GM21737 (cell line): ENCODE data around the gene G6PC3.
A peak's percentile ranks its signal among the peaks of the same experiment; 100 is the strongest.
"Not testable (repeated sequence)": the region's sequence is repeated elsewhere in the genome, so short reads cannot be mapped to it uniquely, and the experiment has no call there.

Experiments
- ATAC-seq: cut with Tn5 transposase; IDR thresholded peaks from one replicate; pipeline ENCODE4 v1.9.1; 2021; ENCODE audit warnings: mild to moderate bottlenecking, moderate library complexity; ENCODE audit not compliant: unreplicated experiment

Gene G6PC3

DNA sequence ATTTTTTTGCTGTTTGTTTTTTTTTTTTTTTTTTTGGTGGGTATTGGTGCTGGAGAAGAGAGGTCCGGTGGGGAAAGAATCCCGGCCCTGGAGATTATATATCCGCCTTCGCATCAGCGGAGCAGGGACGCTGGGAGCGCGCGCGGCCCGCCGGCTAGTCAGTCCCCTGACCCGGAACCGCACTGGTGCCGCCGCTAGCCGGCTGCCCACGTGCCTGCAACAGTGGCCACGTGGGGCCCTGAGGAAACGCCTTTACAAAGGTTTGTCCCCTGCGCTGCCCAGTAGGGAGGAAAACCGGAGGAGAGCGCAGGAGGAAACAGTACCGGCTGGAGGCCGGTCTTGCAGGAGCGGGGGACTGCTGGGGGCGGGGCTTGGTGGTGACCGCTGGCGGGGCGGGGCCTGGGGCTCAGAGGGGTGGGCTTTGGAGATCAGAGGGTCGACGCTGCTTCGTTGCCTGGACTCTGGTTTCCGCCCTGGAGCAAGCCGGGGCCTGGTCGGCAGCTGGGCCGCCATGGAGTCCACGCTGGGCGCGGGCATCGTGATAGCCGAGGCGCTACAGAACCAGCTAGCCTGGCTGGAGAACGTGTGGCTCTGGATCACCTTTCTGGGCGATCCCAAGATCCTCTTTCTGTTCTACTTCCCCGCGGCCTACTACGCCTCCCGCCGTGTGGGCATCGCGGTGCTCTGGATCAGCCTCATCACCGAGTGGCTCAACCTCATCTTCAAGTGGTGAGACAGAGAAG is at the start of gene G6PC3:
TSS of gene G6PC3 (plus strand) at position 281 of the 743 bp plus-strand sequence. CDS start at position 512, 231 bp downstream.
- ATAC-seq: peak; percentile 63

DNA sequence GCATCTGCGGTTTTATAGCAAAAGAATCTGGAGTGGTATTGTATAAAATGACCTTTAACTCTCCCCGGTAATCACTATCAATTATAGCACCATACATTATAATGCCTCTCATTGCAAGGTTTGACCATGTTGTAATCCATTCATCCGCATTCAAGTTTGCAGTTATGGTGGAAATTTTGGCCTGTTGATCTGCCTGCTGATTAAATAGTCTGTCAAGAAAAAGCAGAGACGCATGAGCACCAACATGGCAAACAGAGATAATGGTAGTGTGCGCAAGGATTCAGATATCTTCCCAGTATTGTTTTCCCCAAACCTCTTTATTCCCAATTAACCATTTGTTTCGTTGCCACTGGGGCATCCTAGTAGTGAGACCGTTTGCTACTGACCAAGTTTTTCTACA is 49.3 kb upstream of the G6PC3 start:
- not testable (repeated sequence) for ATAC-seq

GRCh38 chr17:44022246-44022645 is 48.3 kb upstream of the G6PC3 start:
- no peak for ATAC-seq

DNA sequence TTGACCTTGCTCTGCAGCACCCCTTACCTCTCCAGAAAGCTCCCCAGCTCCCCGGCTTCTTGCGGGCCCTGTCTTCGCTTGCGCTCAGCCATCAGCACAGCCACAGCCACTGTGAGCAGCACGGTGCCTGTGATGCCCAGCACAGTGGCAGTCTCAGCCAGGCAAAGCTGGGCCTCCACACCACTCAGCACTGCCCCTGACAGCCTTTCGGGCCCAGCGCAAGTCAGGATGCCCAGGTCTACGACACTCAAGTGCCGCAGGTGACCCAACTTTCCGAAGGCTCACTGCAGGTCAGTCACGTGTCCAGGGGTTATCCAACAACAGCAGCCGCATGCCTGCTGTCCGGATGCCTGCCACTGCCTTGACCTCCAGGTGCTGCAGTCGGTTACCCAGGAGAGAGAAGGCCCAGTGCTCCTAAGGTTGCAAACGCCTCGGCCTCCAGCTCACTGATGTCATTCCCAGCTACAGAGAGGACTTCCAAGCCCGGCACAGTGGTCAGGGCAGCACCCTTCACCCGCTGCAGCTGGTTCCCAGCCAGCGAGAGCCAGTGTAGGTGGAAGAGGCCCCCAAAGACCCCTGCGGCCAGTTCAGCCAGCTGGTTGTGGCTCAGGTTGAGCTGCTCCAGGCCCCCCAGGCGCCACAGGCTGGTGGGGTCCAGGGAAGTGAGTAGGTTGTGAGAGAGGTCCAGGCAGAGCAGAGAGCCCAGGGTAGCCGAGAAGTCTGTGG is 46.8 kb upstream of the G6PC3 start:
- ATAC-seq: no peak

DNA sequence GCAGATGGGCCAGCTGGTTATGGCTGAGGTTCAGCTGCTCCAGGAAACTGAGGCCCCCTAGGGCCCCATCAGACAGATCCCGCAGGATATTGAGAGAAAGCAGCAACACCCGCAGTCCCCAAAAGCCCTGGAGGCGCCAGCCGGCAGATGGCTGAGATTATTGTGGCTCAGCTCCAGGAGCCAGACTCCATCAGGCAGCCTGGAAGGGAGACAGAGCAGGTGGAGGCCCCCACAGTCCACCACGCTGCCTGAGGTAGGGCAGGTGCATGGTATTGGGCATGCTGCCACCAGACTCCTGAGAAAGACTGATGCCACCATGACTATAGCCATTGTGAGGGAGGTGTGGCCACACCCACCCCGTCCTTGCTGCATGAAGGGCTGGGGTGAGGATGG is 46.3 kb upstream of the G6PC3 start:
- ATAC-seq: no peak

DNA sequence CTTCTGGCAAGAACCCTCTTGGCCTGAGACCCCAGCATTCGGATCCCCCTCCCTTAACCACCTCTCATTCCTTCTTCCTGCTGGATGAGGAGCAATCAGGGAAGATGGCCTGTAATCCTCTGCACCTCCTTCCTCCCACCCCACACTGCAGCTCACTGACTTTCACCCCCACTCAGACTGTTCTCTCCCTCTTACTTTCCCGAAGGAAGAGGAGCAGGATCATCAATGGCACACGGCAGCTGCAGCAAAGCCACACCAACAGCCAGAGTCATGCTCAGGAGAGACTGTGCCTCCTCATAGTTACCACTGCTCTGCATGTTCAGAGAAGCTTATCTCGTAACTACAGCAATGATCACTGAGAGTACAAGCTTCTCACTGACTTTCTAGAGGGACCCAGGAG is 45.7 kb upstream of the G6PC3 start:
- no peak for ATAC-seq

GRCh38 chr17:44029736-44030135 is 40.8 kb upstream of the G6PC3 start:
- ATAC-seq: no peak

- ATAC-seq: no peak
These were observed 40.1 kb upstream of the G6PC3 start for GRCh38 chr17:44030482-44030881.

GRCh38 chr17:44033861-44034408 is 36.6 kb upstream of the G6PC3 start:
- no peak for ATAC-seq

- ATAC-seq: not testable (repeated sequence)
These were observed 35.8 kb upstream of the G6PC3 start for GRCh38 chr17:44034688-44035087.

- ATAC-seq: no peak
These were observed 33.1 kb upstream of the G6PC3 start for GRCh38 chr17:44037471-44037870.

GRCh38 chr17:44038604-44039011 is 31.9 kb upstream of the G6PC3 start:
- ATAC-seq: no peak

GRCh38 chr17:44039829-44040635 is 30.5 kb upstream of the G6PC3 start:
- ATAC-seq: no peak

GRCh38 chr17:44043272-44043696 is 27.3 kb upstream of the G6PC3 start:
- no peak for ATAC-seq

GRCh38 chr17:44044071-44044470 is 26.5 kb upstream of the G6PC3 start:
- no peak for ATAC-seq

DNA sequence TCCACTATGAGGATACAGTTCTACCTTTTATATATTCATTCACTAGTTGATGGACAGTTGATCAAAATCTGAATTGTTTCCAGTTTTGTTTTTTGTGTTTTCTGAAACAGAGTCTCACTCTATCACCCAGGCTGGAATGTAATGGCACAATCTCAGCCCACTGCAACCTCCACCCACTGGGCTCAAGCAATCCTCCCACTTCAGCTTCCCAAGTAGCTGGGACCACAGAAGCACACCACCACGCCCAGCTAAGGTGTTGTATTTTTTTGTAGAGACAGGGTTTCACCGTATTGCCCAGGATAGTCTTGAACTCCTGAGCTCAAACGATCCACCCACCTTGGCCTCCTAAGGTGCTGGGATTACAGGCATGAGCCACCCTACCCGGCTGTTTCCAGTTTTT is 25.0 kb upstream of the G6PC3 start:
- no peak for ATAC-seq

DNA sequence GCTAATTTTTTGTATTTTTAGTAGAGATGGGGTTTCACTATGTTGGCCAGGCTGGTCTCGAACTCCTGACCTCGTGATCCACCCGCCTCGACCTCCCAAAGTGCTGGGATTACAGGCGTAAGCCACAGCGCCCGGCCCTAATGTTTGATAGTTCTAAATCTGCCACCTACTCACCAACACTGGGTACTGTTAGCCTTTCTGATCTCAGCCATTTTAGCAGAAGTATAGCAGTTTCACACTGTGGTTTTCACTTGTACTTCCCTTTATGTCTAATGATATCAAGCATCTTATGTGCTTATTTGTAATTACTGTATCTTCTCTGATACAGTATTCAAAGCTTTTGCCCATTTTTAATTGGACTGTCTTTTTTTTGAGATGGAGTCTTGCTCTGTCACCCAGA is 23.6 kb upstream of the G6PC3 start:
- ATAC-seq: not testable (repeated sequence)

DNA sequence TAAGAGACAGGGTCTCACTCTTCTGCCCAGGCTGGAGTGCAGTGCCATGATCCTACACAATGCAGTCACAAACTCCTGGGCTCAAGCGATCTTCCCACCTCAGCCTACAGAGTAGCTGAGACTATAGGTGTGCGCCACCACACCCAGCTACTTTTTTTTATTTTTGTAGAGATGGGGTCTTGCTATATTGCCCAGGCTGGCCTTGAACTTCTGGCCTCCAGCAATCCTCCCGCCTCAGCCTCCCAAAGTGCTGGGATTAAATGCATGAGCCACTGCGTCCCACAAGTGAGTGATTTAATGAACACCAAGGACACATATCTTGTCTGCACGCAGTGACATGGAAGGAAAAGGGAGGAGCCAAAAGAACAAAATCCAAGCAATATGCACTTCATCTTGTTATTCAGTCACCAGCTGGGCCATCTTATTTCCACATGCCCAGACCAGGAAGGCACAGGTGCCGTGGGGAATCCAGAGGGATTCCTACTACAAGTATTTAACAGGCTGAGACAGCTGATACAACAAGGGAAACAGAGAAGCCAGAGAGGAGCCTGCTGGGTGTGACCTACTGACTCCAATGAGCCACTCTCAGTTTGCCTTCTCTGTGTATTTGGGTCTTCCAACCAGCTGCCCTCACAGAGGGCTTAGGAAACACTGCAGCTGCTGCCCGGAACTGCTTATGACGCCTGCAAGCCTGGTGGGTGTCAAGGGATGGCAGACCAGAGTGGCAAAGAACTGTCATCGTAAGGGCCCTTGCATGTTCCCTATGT is 21.1 kb upstream of the G6PC3 start:
- no peak for ATAC-seq

DNA sequence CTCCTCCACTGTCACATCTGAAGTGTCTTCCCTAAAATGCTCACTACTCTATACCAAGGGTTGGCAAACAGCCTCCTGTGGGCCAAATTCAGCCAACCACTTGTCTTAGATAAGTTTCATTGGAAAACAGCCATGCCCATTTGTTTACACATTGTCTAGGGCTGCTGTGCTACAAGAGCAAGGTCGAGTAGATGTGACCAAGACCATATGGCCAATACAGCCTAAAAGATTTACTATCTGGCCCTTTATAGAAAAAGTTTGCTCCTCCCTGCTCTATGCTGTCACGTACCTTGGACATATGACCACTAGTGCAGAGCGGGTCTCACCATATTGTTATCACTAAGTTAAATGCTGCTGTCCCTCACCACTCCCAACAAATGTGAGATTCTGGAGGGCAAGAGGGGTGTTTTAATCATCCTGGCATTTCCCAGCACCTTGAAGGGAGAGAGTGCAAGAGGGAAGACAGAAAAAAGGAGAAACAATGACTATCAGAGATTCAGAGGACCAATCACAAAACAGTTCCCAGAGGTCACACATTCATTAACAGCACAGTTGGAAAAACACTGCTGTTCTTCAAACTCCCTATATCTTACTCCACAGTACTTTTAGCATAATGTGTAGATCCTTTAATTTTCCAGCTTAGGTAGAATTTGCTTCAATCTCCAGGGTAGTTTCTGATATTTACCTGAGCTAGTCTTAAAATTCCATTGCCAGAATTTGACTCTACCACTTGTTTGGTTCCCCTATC is 17.2 kb upstream of the G6PC3 start:
- ATAC-seq: no peak
